T1000 (cell line): ENCODE results near the gene SLC27A4.
"Not testable (repeated sequence)": the region's sequence is repeated elsewhere in the genome, so short reads cannot be mapped to it uniquely, and the experiment has no call there.

Source experiments
- DNase-seq: peaks from one replicate; lab custom pipeline; 2025; ENCODE audit warnings: mixed read lengths; lab: John Stamatoyannopoulos, UW

The SLC27A4 gene

GRCh38 chr9:128324401-128324800 lies 15.9 kb upstream of the SLC27A4 start:
- DNase-seq = no peak

GRCh38 chr9:128325629-128326028 lies 14.7 kb upstream of the SLC27A4 start:
- no peak for DNase-seq

GRCh38 chr9:128333451-128333869 lies 6.9 kb upstream of the SLC27A4 start:
- no peak for DNase-seq

GRCh38 chr9:128335161-128335560 lies 5.2 kb upstream of the SLC27A4 start:
- DNase-seq = no peak

- no peak for DNase-seq
Measured at GRCh38 chr9:128335914-128336313, 4.4 kb upstream of the SLC27A4 start.

GRCh38 chr9:128337936-128338335 lies 2.4 kb upstream of the SLC27A4 start:
- DNase-seq = no peak

GRCh38 chr9:128338852-128339614 lies 1.3 kb upstream of the SLC27A4 start:
- DNase-seq = not testable (repeated sequence)

GRCh38 chr9:128340691-128341434 lies 536 bp downstream of the SLC27A4 start:
- DNase-seq = no peak

- DNase-seq = peak; percentile 18
Measured at GRCh38 chr9:128341435-128341849, 1.1 kb downstream of the SLC27A4 start.

- no peak for DNase-seq
Measured at GRCh38 chr9:128342971-128343680, 2.8 kb downstream of the SLC27A4 start.

- no peak for DNase-seq
Measured at GRCh38 chr9:128343855-128344254, 3.5 kb downstream of the SLC27A4 start.

GRCh38 chr9:128344931-128345605 lies 4.7 kb downstream of the SLC27A4 start:
- DNase-seq = no peak

GRCh38 chr9:128349125-128349524 lies 8.8 kb downstream of the SLC27A4 start:
- no peak for DNase-seq

- no peak for DNase-seq
Measured at GRCh38 chr9:128349772-128350171, 9.4 kb downstream of the SLC27A4 start.

- DNase-seq = no peak
Measured at GRCh38 chr9:128355451-128355850, 15.1 kb downstream of the SLC27A4 start.

GRCh38 chr9:128358090-128358489 lies 17.8 kb downstream of the SLC27A4 start:
- DNase-seq = no peak

GRCh38 chr9:128358861-128359260 lies 18.5 kb downstream of the SLC27A4 start:
- DNase-seq = no peak

- no peak for DNase-seq
Measured at GRCh38 chr9:128360826-128361225, 20.5 kb downstream of the SLC27A4 start.

GRCh38 chr9:128361296-128361985 lies 21.1 kb downstream of the SLC27A4 start:
- no peak for DNase-seq

- DNase-seq = peak; percentile 71
Measured at GRCh38 chr9:128361986-128362646, 21.8 kb downstream of the SLC27A4 start.

- no peak for DNase-seq
Measured at GRCh38 chr9:128362774-128363173, 22.4 kb downstream of the SLC27A4 start.
